GM18907 (cell line): ENCODE results near the gene EHMT1.
"Not testable (repeated sequence)": the region's sequence is repeated elsewhere in the genome, so short reads cannot be mapped to it uniquely, and the experiment has no call there.

Experiments used
- ATAC-seq: cut with Tn5 transposase; IDR thresholded peaks from one replicate; pipeline ENCODE4 v1.9.1; 2021; ENCODE audit warnings: mild to moderate bottlenecking, moderate library complexity; ENCODE audit not compliant: unreplicated experiment

EHMT1 gene

GRCh38 chr9:137880160-137880975, 261.6 kb downstream of the EHMT1 start:
- ATAC-seq, result no peak

GRCh38 chr9:137880976-137881530, 262.2 kb downstream of the EHMT1 start:
- no peak for ATAC-seq

- no peak for ATAC-seq
Measured at GRCh38 chr9:137881591-137882505, 263.0 kb downstream of the EHMT1 start.

- no peak for ATAC-seq
Measured at GRCh38 chr9:137882506-137882821, 263.7 kb downstream of the EHMT1 start.

- not testable (repeated sequence) for ATAC-seq
Measured at GRCh38 chr9:137883977-137884376, 265.2 kb downstream of the EHMT1 start.

- ATAC-seq, result not testable (repeated sequence)
Measured at GRCh38 chr9:137884547-137884946, 265.7 kb downstream of the EHMT1 start.

- ATAC-seq, result not testable (repeated sequence)
Measured at GRCh38 chr9:137885121-137885520, 266.3 kb downstream of the EHMT1 start.
